GM19372 (cell line): ENCODE measurements around the gene CDK5RAP2.
"Not testable (repeated sequence)": the region's sequence is repeated elsewhere in the genome, so short reads cannot be mapped to it uniquely, and the experiment has no call there.

Source experiments
- ATAC-seq: cut with Tn5 transposase; IDR thresholded peaks from one replicate; pipeline ENCODE4 v1.9.1; 2021; ENCODE audit warnings: mild to moderate bottlenecking, low read depth, moderate library complexity; ENCODE audit not compliant: unreplicated experiment

Gene CDK5RAP2

DNA sequence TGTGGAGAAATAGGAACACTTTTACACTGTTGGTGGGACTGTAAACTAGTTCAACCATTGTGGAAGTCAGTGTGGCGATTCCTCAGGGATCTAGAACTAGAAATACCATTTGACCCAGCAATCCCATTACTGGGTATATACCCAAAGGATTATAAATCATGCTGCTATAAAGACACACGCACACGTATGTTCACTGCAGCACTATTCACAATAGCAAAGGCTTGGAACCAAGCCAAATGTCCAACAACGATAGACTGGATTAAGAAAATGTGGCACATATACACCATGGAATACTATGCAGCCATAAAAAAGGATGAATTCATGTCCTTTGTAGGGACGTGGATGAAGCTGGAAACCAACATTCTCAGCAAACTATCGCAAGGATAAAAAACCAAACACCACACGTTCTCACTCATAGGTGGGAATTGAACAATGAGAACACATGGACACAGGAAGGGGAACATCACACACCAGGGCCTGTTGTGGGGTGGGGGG lies 27.7 kb downstream of the CDK5RAP2 start:
- not testable (repeated sequence) for ATAC-seq

DNA sequence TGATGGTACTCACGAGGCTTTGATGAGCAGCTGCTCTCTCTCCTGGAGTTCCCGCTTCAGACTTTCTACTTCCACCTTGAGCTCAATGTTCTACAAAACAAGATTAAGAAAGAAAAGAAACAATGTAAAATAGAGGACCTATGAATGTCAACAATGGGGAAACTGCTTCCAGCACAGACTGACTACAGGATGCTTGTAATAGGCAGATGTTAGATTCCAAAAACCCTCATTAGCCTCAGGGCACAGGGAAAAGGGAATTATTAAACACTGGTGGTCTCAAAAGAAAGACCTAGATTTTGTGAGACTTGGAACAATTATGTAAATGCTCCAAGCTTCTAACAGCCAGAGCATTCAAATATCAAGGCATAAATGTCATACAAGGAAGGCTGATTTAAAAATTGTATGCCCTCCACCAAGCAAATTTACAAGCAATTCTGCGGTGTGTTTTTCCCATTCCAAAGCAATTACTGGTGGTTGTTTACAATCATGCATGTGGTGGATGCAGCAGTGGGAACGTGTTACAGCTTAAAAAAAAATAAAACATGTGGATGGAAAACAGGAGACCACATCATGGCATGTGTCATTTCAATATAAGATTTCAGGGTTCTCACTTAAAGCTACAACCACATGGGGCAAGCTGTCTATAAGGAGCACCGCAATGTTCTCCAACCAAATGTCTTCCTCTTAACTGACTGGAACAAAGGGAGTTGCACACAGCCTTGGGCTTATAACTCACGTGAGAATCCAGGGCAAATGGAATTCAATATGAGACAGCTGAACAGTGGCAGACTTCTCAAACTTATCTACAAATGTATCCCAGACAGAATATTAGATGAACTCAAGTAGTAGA lies 34.0 kb downstream of the CDK5RAP2 start:
- no peak for ATAC-seq

DNA sequence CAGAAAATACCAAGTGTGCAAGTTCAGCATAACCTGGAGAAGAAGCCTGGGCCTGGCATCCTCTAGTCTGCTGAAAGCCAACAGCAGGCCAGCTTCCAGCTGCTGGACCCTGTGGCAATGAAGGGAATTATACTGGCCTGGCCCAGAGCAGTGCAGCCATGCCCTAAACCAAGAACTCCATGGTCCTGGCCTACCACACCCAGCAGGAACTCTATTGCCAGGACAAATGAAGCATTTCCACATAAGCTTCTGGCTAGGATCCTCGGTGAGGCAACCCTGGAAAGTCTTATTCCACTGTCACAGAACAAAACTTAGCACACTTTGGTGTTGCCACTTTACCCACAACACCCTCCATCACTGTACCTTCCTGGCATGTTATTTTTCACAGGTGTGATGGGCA lies 35.5 kb downstream of the CDK5RAP2 start:
- no peak for ATAC-seq

DNA sequence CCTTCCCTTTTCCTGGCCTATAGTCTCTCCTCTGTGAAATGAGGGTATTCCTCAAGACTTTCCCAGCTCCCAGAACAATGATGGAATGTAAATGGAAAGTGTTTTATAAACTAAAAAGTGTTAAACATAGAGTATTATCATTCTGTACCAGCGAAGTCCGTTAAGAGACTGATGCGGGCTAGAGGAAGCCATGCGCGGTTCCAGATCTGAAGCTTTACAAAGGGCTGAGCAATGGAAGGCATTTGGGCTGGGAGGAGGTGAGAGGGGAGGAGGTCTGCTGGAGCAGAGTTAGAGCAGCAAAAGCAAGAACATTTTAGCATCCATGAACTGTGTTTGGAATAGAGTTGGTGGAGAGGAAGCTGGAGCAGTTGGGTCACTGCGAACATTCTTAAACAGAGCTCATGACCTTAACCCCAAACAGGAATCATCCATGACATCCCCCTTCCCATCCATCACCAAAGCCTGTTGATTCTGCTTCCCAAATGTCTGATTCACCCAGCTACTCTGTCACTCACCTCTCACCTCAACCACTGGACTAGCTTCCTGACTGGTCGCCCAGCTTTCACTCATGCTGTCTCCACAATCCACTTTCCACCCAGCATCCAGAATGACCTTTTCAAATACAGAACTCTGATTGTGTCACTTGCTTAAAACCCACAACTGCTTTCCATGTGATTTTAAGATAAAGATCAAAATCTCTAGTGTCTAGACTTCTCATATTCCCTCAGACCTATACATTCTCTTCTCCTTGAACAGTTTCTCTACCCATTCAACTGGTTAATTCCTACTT lies 37.1 kb downstream of the CDK5RAP2 start:
- no peak for ATAC-seq

DNA sequence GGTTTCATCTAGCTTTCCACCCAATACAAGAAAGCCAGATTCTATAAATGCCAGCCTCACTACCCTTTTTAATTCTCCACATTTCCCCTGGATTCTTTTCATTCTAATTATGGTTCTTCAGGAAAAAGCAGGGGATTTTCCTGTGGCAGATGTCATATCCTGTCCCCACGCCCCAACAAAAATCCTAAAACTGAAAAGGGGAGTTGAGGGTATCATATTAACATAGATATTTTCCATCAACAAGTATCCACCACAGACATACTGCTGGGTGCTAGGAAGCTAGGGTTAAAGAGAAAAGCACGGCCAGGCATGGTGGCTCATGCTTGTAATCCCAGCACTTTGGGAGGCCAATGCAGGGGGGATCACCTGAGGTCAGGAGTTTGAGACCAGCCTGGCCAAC lies 38.0 kb downstream of the CDK5RAP2 start:
- no peak for ATAC-seq

DNA sequence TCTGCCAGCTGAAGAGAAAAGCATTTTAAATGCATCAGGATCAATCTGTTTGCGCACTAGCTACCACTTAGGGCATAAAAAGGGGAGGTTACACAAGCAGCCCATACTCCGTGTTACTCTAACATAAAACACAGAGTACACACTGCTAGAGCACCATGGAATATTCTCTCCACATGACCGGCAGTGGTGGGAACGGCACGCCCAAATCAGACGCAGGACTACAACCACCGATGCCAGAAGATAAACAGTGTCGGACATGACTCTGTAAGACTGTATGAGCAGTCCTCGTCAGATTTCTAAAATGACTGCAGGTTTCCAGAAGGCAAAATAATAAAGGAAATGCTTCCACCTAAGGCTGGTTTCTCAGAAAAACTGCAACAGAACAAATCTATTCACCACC lies 40.0 kb downstream of the CDK5RAP2 start:
- no peak for ATAC-seq

DNA sequence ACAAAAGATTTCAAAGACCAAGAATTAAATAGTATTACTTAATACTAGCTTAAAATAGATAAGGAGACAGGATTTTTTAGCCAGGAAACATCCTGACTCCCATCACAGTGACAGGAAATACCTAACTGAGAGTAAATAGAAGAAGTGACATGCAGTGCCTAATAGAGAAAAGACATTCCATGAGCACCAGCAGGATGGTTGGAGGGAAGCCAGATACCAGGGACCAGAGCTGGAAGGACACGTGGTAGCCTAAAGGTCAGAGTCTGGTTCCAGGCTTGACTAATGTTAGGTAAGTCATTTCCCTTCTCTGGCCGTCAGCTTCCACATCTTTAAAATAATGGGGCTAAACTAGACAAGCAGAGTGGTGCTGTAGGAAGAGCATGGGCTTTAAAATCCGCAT lies 41.6 kb downstream of the CDK5RAP2 start:
- ATAC-seq: no peak

DNA sequence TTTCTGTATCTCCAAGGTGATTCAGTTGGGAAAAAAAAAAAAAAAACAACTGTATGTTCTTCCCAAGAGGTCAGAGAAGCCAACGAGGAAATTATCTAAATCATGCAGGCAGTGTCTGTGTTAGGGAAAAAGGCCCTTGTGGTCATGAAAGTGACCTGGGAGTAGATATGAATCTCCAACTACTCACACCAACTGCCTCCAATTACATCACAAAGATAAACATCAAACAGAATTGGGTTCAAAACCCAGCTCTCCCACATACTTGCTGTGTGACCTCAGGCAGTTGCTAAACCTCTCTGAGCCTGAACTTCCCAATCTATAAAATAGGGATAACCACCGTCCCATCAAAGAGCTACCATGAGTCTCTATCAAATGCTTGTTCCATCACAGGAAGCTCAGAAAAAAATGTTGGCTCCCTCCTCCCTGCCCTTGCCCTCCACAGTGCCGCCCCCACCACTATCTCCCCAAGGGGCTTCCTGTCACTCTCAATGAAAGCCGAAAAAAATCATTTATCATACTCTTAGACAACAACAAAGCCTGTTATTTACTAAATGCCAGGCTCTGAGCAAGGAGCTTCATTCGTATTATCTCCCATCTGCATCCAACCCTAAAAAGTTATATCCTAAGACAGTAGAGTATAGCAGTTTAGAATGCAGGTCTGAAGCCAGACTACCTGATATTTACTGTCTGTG lies 42.9 kb downstream of the CDK5RAP2 start:
- no peak for ATAC-seq

DNA sequence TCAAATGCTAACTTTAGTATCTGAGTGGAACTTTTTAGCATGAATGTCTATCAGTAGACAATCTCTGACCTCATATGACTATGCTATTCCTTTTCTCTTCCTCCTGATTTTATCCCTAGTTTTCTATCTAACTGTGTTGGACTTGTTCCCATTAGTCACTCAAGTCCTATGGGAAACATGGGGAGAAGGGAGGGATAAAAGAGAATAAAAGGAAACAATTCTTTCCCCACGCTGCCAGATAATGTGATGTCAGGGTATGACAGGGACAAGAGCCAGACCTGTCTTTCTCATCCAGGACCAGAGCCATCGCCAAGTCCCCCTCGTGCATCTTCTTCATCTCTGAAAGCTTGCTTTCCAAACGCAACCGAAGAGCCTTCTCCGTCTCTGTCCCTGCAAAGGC lies 43.9 kb downstream of the CDK5RAP2 start:
- no peak for ATAC-seq

DNA sequence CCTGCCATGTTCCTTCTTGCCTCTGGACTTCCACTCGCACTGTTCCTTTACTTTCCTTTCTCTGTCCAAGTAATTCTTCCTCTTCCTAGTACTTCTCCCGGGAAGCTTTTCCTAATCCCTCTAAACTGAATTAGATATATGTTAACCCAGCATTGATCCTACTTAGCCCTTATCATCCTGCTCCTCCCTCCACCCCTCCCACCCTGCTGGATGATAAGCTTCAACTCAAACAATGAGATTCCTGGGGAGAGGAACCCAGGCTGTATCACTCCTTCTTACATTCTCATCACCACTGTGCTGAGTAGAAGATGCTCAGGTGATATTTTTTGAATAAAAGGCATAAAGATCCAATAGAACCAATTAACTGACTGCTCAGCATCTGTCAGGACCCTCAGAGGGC lies 45.7 kb downstream of the CDK5RAP2 start:
- ATAC-seq: no peak

DNA sequence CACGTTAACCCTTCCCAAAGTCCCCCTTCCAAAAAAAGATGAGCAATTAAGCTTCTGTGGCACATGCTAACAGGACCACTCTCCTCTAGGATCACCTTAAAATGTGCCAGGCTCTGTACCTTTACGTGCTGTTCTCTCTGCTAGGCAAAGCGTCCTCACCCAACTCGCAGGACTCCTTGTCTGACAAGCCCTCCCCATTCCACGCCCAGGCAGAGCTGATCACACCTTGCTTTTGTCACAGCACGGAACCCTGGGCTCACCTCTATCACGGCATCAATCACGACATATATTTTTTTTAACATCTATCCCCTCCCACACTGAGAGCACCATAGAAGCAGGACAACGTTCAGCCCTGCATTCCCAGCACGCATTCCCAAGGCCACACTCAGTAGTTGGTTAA lies 47.1 kb downstream of the CDK5RAP2 start:
- no peak for ATAC-seq

DNA sequence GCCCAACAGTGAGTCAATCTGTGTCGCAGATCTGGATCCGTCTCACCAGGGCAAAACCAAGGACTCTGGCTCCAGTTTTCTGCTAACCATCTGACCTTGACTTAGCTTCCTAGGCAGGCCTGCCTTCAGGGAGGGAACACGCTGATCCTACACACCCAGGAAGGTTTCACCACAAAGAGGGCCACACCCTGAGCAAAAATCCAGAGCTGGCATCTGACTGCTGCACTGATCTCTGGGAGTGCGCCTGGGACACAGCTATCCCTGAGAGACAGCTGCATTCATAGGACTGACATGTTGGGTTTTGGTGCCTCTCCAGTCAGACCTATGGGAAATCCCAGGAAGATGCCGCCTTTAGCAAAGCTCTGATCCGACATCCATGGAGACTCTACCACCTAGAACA lies 47.5 kb downstream of the CDK5RAP2 start:
- no peak for ATAC-seq

DNA sequence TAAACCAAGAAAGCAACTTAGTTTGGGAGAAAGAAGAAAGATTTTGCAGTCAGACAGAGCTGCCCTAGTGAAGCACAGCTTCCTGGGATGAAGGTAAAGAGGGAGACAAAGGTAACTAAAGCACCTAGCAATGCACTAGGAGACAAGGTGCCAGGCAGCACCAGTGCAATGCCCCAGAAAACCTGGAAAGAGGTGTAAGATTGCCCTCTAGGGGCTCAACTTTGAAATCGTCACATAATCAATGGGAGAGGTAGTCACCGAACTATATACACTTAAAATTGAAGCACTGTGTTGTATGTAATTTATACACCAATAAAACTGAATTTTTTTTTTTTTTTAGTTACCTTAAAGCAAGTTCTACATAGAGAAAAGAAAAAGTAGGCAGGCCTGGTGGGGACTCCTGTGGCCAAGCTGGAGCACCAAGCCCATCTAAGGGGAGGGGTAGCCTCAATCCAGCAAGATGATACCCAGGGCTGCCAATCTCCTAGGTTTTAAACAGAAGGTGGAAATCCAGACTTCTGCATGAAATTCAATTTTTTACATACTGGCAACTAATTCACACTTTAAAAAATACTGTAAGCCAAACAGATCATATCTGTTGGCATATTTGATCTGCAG lies 48.2 kb downstream of the CDK5RAP2 start:
- ATAC-seq: no peak

DNA sequence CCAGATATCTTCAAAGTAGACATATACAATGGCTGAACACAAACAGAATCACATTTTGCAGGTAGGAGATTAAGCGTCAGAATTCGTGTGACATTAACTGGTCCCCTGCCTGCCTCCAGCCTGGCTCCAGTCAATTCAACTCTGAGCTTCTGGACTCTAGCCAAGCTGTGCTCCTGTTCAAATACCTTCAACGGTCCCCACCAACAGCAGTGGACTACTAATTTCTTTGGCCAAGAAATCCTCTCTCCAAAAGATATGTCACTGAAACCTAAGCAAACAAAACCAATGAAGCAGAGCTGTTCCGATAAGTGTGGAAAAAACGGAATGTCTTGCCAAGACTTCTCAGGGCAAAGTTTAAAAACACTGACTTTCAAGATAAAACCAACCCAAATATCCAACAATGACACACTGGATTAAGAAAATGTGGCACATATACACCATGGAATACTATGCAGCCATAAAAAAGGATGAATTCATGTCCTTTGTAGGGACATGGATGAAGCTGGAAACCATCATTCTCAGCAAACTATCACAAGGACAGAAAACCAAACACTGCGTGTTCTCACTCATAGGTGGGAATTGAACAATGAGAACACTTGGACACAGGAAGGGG lies 49.6 kb downstream of the CDK5RAP2 start:
- ATAC-seq: not testable (repeated sequence)

DNA sequence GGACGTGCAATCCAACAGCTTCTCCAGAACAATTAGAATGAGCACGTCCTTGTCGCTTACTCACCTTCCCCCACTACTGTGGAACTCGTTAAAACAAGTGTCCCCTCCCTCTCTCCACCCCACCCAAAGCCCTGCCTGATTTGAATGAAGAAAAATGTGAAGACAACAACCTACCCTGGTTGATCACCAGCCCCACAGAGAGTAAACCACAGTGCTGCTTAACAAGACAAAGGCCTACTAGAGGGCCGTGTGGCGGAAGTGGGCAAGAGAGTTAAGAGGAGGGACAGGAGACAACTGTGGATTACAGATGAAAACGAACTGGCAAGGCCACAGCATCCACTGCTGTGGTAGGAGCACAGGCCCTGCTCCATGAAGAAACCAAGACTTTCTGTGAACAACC lies 51.1 kb downstream of the CDK5RAP2 start:
- ATAC-seq: no peak

DNA sequence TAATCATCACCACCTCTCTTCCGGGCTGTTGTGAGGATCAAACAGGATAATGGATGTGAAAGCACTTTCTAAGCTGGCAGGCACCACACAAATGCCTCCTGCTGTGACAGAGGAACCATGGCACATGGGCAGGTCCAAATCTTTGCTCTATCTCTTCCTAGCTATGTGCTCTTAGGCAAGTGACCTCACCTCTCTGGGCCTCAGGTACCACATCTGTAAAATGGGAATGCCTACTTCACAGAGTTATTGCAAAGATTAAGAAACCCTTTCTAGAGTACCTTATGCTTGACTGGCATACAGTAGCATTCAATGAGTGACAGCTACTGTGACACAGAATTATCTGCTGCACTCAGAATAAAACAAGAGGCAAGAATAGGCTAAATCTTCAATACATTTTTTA lies 51.6 kb downstream of the CDK5RAP2 start:
- ATAC-seq: no peak

DNA sequence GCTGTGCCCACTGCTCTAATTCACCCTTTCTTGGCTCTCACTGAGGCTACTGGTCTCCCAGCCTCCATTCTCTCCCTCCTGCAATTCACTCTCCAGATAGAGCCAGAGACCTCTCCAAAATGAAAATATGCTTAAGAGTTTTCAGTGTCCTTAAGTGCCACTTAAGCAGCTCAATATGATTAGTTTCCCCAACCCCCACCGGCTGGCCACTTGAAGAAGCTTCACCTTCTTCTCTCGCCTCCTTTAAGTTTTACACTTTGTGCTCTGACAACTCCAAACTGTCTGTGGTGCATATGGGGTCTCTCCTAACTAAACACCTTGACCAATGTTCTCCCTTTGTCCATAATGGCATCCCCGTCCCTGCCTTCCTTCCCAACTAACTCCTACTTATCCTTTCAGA lies 53.4 kb downstream of the CDK5RAP2 start:
- no peak for ATAC-seq

DNA sequence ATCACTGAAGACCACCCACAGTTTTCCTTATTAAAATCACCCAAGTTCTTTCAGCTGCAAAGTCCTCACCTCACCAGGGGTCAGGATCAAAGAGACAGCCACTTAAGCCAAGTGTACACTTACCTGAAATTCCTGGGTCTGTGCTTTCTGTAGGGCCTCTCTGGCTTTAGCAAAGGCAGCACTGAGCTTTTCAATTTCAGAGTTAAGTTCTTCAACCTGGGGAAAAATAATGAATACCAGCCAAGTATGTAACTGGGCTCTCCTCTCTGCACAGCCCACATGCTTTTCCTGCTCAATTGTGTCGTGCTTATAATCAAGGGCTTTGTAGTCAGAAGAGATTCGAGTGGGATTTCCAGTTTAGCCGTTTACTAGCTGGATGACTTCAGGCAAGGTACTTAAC lies 55.1 kb downstream of the CDK5RAP2 start:
- ATAC-seq: no peak

DNA sequence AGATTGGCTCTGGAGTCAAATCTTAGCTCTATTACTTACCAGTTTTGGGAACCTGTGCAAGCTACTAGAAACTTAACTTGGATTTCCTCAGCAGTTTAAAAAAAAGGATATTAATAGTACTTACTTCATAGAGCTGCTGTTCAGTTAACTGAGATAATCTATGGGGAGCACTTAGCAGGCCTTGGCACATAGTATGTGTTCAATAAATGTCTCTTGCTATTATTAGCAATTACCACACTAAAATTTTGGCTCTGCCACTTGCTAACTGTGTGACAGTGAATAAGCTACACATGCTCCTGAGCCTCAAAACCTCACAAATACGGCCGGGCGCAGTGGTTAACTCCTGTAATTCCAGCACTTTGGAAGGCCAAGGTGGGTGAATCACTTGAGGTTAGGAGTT lies 55.9 kb downstream of the CDK5RAP2 start:
- no peak for ATAC-seq

DNA sequence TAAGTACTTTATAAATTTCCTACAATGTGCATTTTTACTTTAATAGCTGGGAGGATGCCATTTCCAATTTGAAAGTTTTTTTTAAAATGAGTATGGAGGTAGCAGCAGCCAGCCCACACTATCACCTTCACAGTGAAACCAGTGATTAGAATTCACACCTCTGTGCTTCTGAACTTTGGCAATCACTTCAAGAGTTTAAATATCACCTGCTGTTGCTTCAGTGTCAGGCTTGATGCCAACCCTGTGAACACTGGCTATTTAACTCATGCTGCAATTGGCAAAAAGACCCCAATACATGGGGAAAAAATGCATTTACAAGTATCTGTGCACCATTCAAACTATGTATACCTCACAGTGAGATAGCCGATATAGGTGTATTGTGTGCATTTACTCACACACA lies 57.4 kb downstream of the CDK5RAP2 start:
- no peak for ATAC-seq
